K562 (cell line): ENCODE data around the gene EBF4. TPM values are rescaled to one million over a fixed set of nuclear protein-coding genes. Genes with fewer than 3 reads are reported as not detected.
A peak's percentile ranks its signal among the peaks of the same experiment; 100 is the strongest.

ENCODE experiments used
- ATAC-seq: fragments of 200-7000 bp; cut with Tn5 transposase; 3 replicates; pipeline ENCODE4 v1.9.1; 2020; ENCODE audit warnings: moderate library complexity
- BruUV-seq: library from RNA; stranded (reverse); fragments of 400-500 nt; replicated peaks from 2 replicates; lab custom pipeline; 2021; lab: Mats Ljungman, UMichigan
- CTCF ChIA-PET: fragments of 300-600 bp; formaldehyde crosslinking; extraction: SDS; loops from one replicate; lab custom pipeline; 2021; ENCODE audit warnings: low intra/inter-chr PET ratio; lab: Yijun Ruan, JAX
- POLR2A ChIA-PET: fragments of 300-600, 350-650 bp; sonication (Branson Sonifier 250); formaldehyde crosslinking; extraction: SDS; loops from one replicate; lab custom pipeline; 2021; ENCODE audit warnings: antibody characterized with exemption, inconsistent platforms; lab: Yijun Ruan, JAX
- DNase-seq, 4 experiments: peaks; one replicate each; pipeline versions ENCODE4 v3.0.0 to v3.0.0-alpha.2; 2011 to 2018; ENCODE audit warnings: low spot score in 3 of 4, mixed read lengths in 3 of 4; ENCODE audit errors: extremely low read depth in 1 of 4
- FAIRE-seq: peaks from 2 replicates; lab custom pipeline; 2011; peaks lifted over from hg19 to GRCh38; lab: Jason Lieb, UNC
- H2AFZ ChIP-seq: 2 replicates; pipeline ENCODE4 v1.6.0; 2011; ENCODE audit warnings: low read depth, low read length, control low read depth, inconsistent platforms
- H3K27ac ChIP-seq: fragments of 200-600 bp; 3 replicates; pipeline ENCODE4 v1.8.0; 2011; ENCODE audit warnings: low read depth, mild to moderate bottlenecking, control low read depth, inconsistent platforms, low read length, moderate library complexity, mixed read lengths; ENCODE audit errors: extremely low read depth
- H3K27me3 ChIP-seq, 2 experiments: fragments of 300-600 bp in 1 of 2; 2 replicates in 1 of 2; 3 replicates in 1 of 2; pipeline versions ENCODE4 v1.6.0 to v1.8.0; 2011; ENCODE audit warnings: inconsistent platforms in 2 of 2, low read length in 2 of 2, mild to moderate bottlenecking in 1 of 2, mixed read lengths in 1 of 2, moderate library complexity in 1 of 2; ENCODE audit not compliant: control insufficient read depth in 2 of 2, insufficient read depth in 2 of 2
- H3K36me3 ChIP-seq: fragments of 300-600 bp; 3 replicates; pipeline ENCODE4 v1.8.0; 2011; ENCODE audit warnings: mild to moderate bottlenecking, low read length, inconsistent platforms; ENCODE audit not compliant: control insufficient read depth, insufficient read depth
- H3K4me1 ChIP-seq, 2 experiments: fragments of 200-600 bp in 1 of 2; replicated peaks in 1 of 2; 2 replicates in 1 of 2; 3 replicates in 1 of 2; pipeline versions ENCODE4 v1.5.1 to v1.8.0; 2011; ENCODE audit warnings: inconsistent platforms in 2 of 2, low read length in 2 of 2, mild to moderate bottlenecking in 1 of 2, mixed read lengths in 1 of 2, moderate library complexity in 1 of 2; ENCODE audit not compliant: control insufficient read depth in 2 of 2, insufficient read depth in 2 of 2
- H3K4me2 ChIP-seq: 2 replicates; pipeline ENCODE4 v1.6.1; 2011; ENCODE audit warnings: low read length, control low read depth, inconsistent platforms, mixed read lengths; ENCODE audit not compliant: insufficient read depth
- H3K4me3 ChIP-seq: fragments of 200-600 bp; sonication (generic), shearing (Covaris generic); 2 replicates; pipeline ENCODE4 v1.5.1; 2016; ENCODE audit warnings: control low read depth, inconsistent platforms
- H3K79me2 ChIP-seq: fragments of 200-600 bp; 3 replicates; pipeline ENCODE4 v1.8.0; 2011; ENCODE audit warnings: low read length, inconsistent platforms; ENCODE audit not compliant: control insufficient read depth, insufficient read depth
- H3K9ac ChIP-seq, 2 experiments: 2 replicates each; pipeline versions ENCODE4 v1.6.0 to v1.6.1; 2011; ENCODE audit warnings: low read depth in 2 of 2, low read length in 2 of 2, control low read depth in 1 of 2, inconsistent platforms in 1 of 2, mild to moderate bottlenecking in 1 of 2, mixed read lengths in 1 of 2; ENCODE audit not compliant: insufficient read depth in 1 of 2
- H3K9me1 ChIP-seq: one replicate; pipeline ENCODE4 v1.6.0; 2011; ENCODE audit warnings: inconsistent platforms, mild to moderate bottlenecking, low read length, moderate library complexity; ENCODE audit not compliant: control insufficient read depth, insufficient read depth
- H3K9me3 ChIP-seq: replicated peaks from 2 replicates; pipeline ENCODE4 v1.5.1; 2011; ENCODE audit warnings: low read depth, low read length, inconsistent platforms; ENCODE audit not compliant: control insufficient read depth, insufficient read depth
- H4K20me1 ChIP-seq: replicated peaks from 2 replicates; pipeline ENCODE4 v1.6.1; 2011; ENCODE audit warnings: low read length, inconsistent platforms, mixed read lengths; ENCODE audit not compliant: control insufficient read depth, insufficient read depth
- ARID2 ChIP-seq: fragments of 450-650 bp; IDR thresholded peaks from 2 replicates; pipeline ENCODE4 v1.6.1; 2017; ENCODE audit warnings: antibody characterized with exemption, mild to moderate bottlenecking
- HMG20A ChIP-seq: fragments of 450-650 bp; formaldehyde crosslinking; conservative IDR thresholded peaks from 2 replicates; pipeline ENCODE4 v1.4.0; 2020; ENCODE audit warnings: mild to moderate bottlenecking, mixed read lengths
- HNRNPK ChIP-seq: fragments of 200-400 bp; formaldehyde crosslinking; IDR thresholded peaks from one replicate; pipeline ENCODE4 v1.6.1; 2018; ENCODE audit warnings: mild to moderate bottlenecking, low read depth, low read length; ENCODE audit not compliant: poor library complexity, severe bottlenecking
- NFE2 ChIP-seq: IDR thresholded peaks from 2 replicates; pipeline ENCODE4 v1.6.1; 2014; ENCODE audit warnings: antibody characterized with exemption, low read depth
- SMARCA5 ChIP-seq: fragments of 450-650 bp; IDR thresholded peaks from 2 replicates; pipeline ENCODE4 v1.6.1; 2016
- SNRNP70 ChIP-seq: fragments of 200-400 bp; formaldehyde crosslinking; optimal IDR thresholded peaks from 2 replicates; pipeline ENCODE3; 2017; ENCODE audit warnings: low read depth, low read length
- SRF ChIP-seq, 2 experiments: fragments of 250-450, 450-650 bp in 1 of 2; sonication (Bioruptor Pico) in 1 of 2; sonication (generic) in 1 of 2; formaldehyde crosslinking; IDR thresholded peaks; 2 replicates each; pipeline versions ENCODE4 v1.5.0 to v1.5.1; 2020 to 2022; ENCODE audit warnings: mild to moderate bottlenecking in 1 of 2, missing genetic modification reagents in 1 of 2
- ZBED1 ChIP-seq: IDR thresholded peaks from 2 replicates; pipeline ENCODE4 v1.6.1; 2014
- ZKSCAN1 ChIP-seq: fragments of 150-350 bp; IDR thresholded peaks from 2 replicates; pipeline ENCODE4 v1.6.1; 2016; ENCODE audit warnings: low read depth, low read length
- WGBS: fragments of 100-300 bp; shearing (Covaris generic); methylation state at CpG from one replicate; pipeline ENCODE4 v1.1.6; 2016; ENCODE audit warnings: low coverage, mixed read lengths; ENCODE audit not compliant: insufficient coverage; ENCODE audit errors: missing lambda C conversion rate; 5-methylcytosine and 5-hydroxymethylcytosine counted together
- in situ Hi-C: fragments of 300-500 bp; cut with MboI; formaldehyde crosslinking; loops from 4 replicates; pipeline ENCODE4 v1.15.0; 2018; ENCODE audit warnings: inconsistent platforms, mixed read lengths
- intact Hi-C: fragments of 100-400 bp; cut with micrococcal nuclease; formaldehyde crosslinking; loops from 2 replicates; pipeline ENCODE4 v1.14.2; 2022
- polyA plus RNA-seq, 8 experiments: library from polyadenylated mRNA; depleted of rRNA in 4 of 8; stranded (reverse) in 5 of 8; unstranded in 3 of 8; fragments of >200 nt; fragmentation: Nextera tagmentation in 2 of 8; fragmentation: Illumina TruSeq in 1 of 8; extraction: Ambion mirVana in 2 of 8; extraction: Trizol in 1 of 8; gene quantifications; 2 replicates each; pipeline versions ENCODE4 v1.2.1 to v1.2.3, GENCODE V29; 2011 to 2014; ENCODE audit warnings: inconsistent platforms in 1 of 8, missing spikeins in 1 of 8
- total RNA-seq, 7 experiments: library from RNA; depleted of rRNA in 6 of 7; stranded (reverse); fragments of >200 nt in 6 of 7; fragmentation: Illumina TruSeq in 2 of 7; extraction: Trizol in 2 of 7; gene quantifications; 2 replicates each; pipeline versions ENCODE4 v1.2.1 to v1.2.3, GENCODE V29; 2011 to 2021; ENCODE audit warnings: low replicate concordance in 1 of 7

The EBF4 gene
- total and polyA plus RNA-seq, 9 of the 15 experiments (the other 6 are each of a cell fraction or from before 2014, with no cell fraction given), result 0.09 TPM; not detected in 8

DNA sequence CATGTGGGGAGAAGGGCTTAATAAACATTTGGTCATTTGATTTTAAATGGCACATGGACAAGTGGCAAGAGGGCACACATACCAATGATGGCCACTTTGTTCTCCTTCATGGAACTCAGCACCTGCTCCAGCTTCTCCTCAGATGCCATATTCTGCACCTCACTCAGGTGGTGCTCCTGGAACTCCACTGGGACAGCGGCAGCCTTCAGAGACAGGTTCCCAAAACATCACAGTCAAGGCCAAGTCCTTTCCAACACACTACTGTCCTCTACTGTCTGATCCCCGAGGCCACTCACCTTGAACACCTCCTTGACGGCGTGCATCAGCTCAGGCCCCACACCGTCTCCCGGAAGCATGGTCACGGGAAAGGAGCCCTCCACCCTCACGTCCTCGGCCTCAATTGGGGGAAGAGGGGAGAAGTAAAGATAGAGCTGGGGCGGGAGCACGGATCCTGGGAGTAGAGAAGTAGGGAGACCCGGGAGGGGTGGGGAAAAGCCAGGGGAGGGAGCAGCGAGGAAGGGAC, 29.2 kb upstream of the EBF4 start:
- CTCF ChIA-PET, result no interaction called here
- H3K4me1 ChIP-seq, result peaks cover 0 to 2% of the 10 kb centered on the region in 2 experiments; a peak in 2 of 5 replicates
- H3K27me3 ChIP-seq, result no peaks in the 10 kb centered on the region
- intact Hi-C loops, result no loop called here
- POLR2A ChIA-PET, result interaction anchor here (0.7 to 2.2 kb wide), 4 partner anchors 10 to 349 kb away, joined by 3 to 46 read pairs (median 4); partner anchors contain the start of genes NOP56 and SNRPB
- peak in 2 of 4 experiments; percentile 34 to 35 for DNase-seq
- no peaks in the 10 kb centered on the region for H3K9me1 ChIP-seq
- H3K27ac ChIP-seq, result peak overlapping the region; percentile 95
- 0% methylated on average over 9 of the region's 13 CpGs for WGBS
- 0 out of 2 replicates have a peak, but pooled peaks cover 5% of the 10 kb centered on the region for H4K20me1 ChIP-seq
- peak overlapping the region; percentile 58 for H3K4me3 ChIP-seq
- no peak for ATAC-seq
- peak overlapping the region; percentile 97 for H3K4me2 ChIP-seq
- no peak for FAIRE-seq
- peaks cover 44% of the 10 kb centered on the region for H3K36me3 ChIP-seq
- TSS peak; percentile 53 for BruUV-seq
- peaks cover 16% of the 10 kb centered on the region for H3K79me2 ChIP-seq
- in situ Hi-C loops, result no loop called here
- H3K9ac ChIP-seq, result peak overlapping the region; percentile 90 to 96
- TF ChIP-seq ARID2, result no peak
- no peak for TF ChIP-seq ZBED1
- TF ChIP-seq SMARCA5, result no peak
- TF ChIP-seq HMG20A, result no peak
- TF ChIP-seq ZKSCAN1, result no peak
- no peak for TF ChIP-seq SRF (CRISPR knock-in tag; IDR thresholded peaks at IDR 0.05)
- TF ChIP-seq NFE2, result no peak
- TF ChIP-seq HNRNPK, result no peak
- TF ChIP-seq SNRNP70, result no peak
- peak overlapping the region; percentile 78 for H2AFZ ChIP-seq
- no peaks in the 10 kb centered on the region for H3K9me3 ChIP-seq
